Retinal pigment epithelial cell (primary cell): ENCODE data around the gene IL1R2.

ENCODE experiments used
- DNase-seq: peaks from one replicate; pipeline ENCODE4 v3.0.0-alpha.2; 2010; ENCODE audit warnings: low read depth
- H3K4me3 ChIP-seq: 2 replicates; pipeline ENCODE4 v1.5.1; 2011; ENCODE audit warnings: mild to moderate bottlenecking, low read length, control low read depth, moderate library complexity
- TF ChIP-seq, protein P1 (sequence below): conservative IDR thresholded peaks from 2 replicates; pipeline ENCODE4 v1.5.1; 2011; ENCODE audit warnings: low read depth, low read length, control low read depth, inconsistent platforms

The IL1R2 gene

GRCh38 chr2:102060047-102060446 lies 68.3 kb downstream of the IL1R2 start:
- TF ChIP-seq, protein P1, sequence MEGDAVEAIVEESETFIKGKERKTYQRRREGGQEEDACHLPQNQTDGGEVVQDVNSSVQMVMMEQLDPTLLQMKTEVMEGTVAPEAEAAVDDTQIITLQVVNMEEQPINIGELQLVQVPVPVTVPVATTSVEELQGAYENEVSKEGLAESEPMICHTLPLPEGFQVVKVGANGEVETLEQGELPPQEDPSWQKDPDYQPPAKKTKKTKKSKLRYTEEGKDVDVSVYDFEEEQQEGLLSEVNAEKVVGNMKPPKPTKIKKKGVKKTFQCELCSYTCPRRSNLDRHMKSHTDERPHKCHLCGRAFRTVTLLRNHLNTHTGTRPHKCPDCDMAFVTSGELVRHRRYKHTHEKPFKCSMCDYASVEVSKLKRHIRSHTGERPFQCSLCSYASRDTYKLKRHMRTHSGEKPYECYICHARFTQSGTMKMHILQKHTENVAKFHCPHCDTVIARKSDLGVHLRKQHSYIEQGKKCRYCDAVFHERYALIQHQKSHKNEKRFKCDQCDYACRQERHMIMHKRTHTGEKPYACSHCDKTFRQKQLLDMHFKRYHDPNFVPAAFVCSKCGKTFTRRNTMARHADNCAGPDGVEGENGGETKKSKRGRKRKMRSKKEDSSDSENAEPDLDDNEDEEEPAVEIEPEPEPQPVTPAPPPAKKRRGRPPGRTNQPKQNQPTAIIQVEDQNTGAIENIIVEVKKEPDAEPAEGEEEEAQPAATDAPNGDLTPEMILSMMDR = no peak
- no peak overlapping the region for H3K4me3 ChIP-seq
- no peak for DNase-seq

DNA sequence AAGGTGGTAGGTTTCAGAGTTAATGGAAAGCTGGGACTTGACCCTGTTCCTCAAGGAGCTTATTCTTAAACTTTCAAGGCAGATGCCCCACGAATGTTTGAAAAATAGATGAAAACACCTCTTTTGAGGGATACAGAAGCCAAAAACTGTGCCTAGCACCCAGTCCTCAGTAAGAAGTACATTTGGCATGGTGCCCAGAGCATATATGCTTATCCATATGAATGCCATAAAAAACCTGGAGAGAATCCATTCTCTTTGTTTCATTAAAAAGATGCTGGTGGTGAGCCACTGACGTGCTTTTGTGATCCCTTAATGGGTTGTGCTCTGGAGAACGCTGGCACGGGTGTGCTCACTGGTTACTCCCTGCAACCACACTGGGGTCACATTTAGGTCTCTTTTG lies 69.0 kb downstream of the IL1R2 start:
- TF ChIP-seq, protein P1 = no peak
- no peak for DNase-seq

GRCh38 chr2:102061286-102061699 lies 69.5 kb downstream of the IL1R2 start:
- no peak overlapping the region for H3K4me3 ChIP-seq
- DNase-seq = no peak
- TF ChIP-seq, protein P1 = no peak

More for the DNA sequence above, 69.0 kb downstream of the IL1R2 start:
- H3K4me3 ChIP-seq = no peak overlapping the region

DNA sequence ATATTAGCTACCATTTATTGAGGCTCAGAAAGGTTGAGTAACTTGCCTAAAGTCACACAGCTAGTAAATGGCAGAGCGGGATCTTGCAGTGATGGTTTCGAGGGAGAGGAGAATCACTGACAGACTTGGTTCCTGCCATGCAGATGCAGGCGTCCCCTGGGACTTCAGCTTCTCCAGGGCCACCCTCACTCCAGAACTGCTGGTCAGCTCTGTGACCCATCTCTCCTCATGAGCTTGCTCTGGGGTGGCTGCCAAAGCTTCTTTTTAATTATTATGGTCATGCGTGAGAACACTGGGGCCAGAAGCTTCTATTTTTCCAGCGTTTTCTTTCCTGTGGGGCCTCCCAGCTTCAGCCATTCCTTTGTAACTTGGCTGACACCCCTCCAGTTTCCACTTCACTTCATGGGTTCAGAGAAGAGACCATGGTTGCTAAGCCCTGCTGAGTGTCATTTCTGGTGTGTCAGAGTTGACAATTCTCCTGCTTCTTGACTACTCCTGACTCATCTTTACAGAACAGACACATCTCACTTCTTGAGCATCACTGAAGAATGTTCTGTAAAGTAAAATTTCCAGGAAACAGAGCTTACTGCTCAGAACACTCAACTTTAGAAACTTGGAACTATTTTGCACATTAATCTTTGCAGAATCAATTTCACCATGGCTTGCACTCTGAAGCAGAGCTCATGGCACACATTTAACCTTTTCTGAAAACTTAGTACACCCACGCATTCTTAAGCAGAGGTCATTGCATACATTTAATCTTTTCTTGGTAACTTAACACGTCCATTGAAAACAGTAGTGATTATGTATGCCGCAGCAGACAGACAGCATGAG lies 70.4 kb downstream of the IL1R2 start:
- TF ChIP-seq, protein P1 = no peak
- H3K4me3 ChIP-seq = no peak overlapping the region
- DNase-seq = no peak

- DNase-seq = no peak
- no peak overlapping the region for H3K4me3 ChIP-seq
- TF ChIP-seq, protein P1 = no peak
Measured at GRCh38 chr2:102062802-102063201, 71.0 kb downstream of the IL1R2 start.

GRCh38 chr2:102063487-102063911 lies 71.7 kb downstream of the IL1R2 start:
- TF ChIP-seq, protein P1 = no peak
- DNase-seq = no peak
- no peak overlapping the region for H3K4me3 ChIP-seq
